DOHH2 (cell line): ENCODE measurements around the gene FBXO36.
"Not testable (repeated sequence)": the region's sequence is repeated elsewhere in the genome, so short reads cannot be mapped to it uniquely, and the experiment has no call there.

Experiments used
- H3F3A ChIP-seq: fragments of 200-600 bp; sonication (generic), shearing (Covaris generic); 2 replicates; pipeline ENCODE4 v1.6.0; 2016; ENCODE audit warnings: antibody characterized with exemption, mild to moderate bottlenecking; ENCODE audit not compliant: control insufficient read depth, insufficient read depth
- H3K27ac ChIP-seq: fragments of 200-600 bp; sonication (generic); 2 replicates; pipeline ENCODE4 v1.5.1; 2014; ENCODE audit warnings: low read depth, mild to moderate bottlenecking, low read length, moderate library complexity
- H3K27me3 ChIP-seq: fragments of 200-600 bp; sonication (generic); 2 replicates; pipeline ENCODE4 v1.6.1; 2014; ENCODE audit warnings: mild to moderate bottlenecking, low read length, mixed read lengths; ENCODE audit not compliant: control insufficient read depth
- H3K36me3 ChIP-seq: fragments of 200-600 bp; sonication (generic); 2 replicates; pipeline ENCODE4 v1.6.1; 2014; ENCODE audit warnings: mild to moderate bottlenecking, low read length, moderate library complexity, mixed read lengths; ENCODE audit not compliant: control insufficient read depth
- H3K4me1 ChIP-seq: fragments of 200-600 bp; sonication (generic); 2 replicates; pipeline ENCODE4 v1.6.1; 2014; ENCODE audit warnings: mild to moderate bottlenecking, low read length, mixed read lengths; ENCODE audit not compliant: control insufficient read depth
- H3K4me2 ChIP-seq: fragments of 200-600 bp; sonication (generic); 2 replicates; pipeline ENCODE4 v1.6.0; 2014; ENCODE audit warnings: mild to moderate bottlenecking, low read length, moderate library complexity
- H3K4me3 ChIP-seq: fragments of 200-600 bp; sonication (generic); 2 replicates; pipeline ENCODE4 v1.5.1; 2014; ENCODE audit warnings: mild to moderate bottlenecking, low read length, mixed read lengths
- H3K79me2 ChIP-seq: fragments of 200-600 bp; sonication (generic); 2 replicates; pipeline ENCODE4 v1.6.1; 2014; ENCODE audit warnings: mild to moderate bottlenecking, low read length, mixed read lengths; ENCODE audit not compliant: control insufficient read depth
- H3K9me2 ChIP-seq: fragments of 200-600 bp; sonication (generic); replicated peaks from 2 replicates; pipeline ENCODE4 v1.6.1; 2014; ENCODE audit warnings: mild to moderate bottlenecking, low read length, mixed read lengths; ENCODE audit not compliant: control insufficient read depth
- H3K9me3 ChIP-seq: fragments of 200-600 bp; sonication (generic); 2 replicates; pipeline ENCODE4 v1.6.1; 2014; ENCODE audit warnings: antibody characterized with exemption, low read length, mixed read lengths; ENCODE audit not compliant: control insufficient read depth, insufficient read depth
- H4K20me1 ChIP-seq: fragments of 200-600 bp; sonication (generic); 2 replicates; pipeline ENCODE4 v1.6.0; 2014; ENCODE audit warnings: low read depth, mild to moderate bottlenecking, antibody characterized with exemption, low read length, moderate library complexity; ENCODE audit not compliant: control insufficient read depth, insufficient read depth
- EZH2phosphoT487 ChIP-seq: fragments of 200-600 bp; sonication (generic); IDR thresholded peaks from 2 replicates; pipeline ENCODE4 v1.6.1; 2017; ENCODE audit warnings: borderline replicate concordance, mild to moderate bottlenecking, antibody characterized with exemption, low read length, moderate library complexity, mixed read lengths
- TF ChIP-seq, protein P1 (sequence below): fragments of 200-600 bp; sonication (generic); IDR thresholded peaks from one replicate; pipeline ENCODE4 v1.5.1; 2014; ENCODE audit warnings: antibody characterized with exemption, mild to moderate bottlenecking, low read depth, low read length; ENCODE audit not compliant: poor library complexity, severe bottlenecking

The FBXO36 gene

DNA sequence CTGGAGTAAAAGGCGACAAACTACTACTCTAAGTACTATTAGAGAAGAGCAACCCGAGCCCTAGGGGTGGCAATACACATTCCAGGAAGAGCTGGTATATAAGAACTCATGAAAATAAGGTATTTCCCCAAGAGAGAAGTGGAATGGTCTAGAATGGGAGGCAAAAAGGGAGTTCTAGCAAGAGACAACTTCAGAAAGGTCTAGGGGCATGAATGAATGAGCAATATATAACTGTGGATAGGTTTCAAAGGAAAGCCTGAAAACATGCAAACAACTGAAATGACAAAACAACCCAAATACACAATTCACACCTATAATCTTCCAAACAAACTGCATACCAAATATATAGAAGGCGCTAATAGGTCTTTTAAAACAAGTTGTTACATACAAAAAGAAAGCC is 22.7 kb upstream of the FBXO36 start:
- H3K9me3 ChIP-seq: no peaks in the 10 kb centered on the region
- no peaks in the 10 kb centered on the region for H3F3A ChIP-seq
- H3K4me1 ChIP-seq: 0 out of 2 replicates have a peak, but pooled peaks cover 3% of the 10 kb centered on the region
- H3K79me2 ChIP-seq: peaks cover 91% of the 10 kb centered on the region
- H3K27me3 ChIP-seq: no peaks in the 10 kb centered on the region
- H4K20me1 ChIP-seq: peaks cover 12% of the 10 kb centered on the region
- no peak for TF ChIP-seq EZH2phosphoT487
- TF ChIP-seq, protein P1, sequence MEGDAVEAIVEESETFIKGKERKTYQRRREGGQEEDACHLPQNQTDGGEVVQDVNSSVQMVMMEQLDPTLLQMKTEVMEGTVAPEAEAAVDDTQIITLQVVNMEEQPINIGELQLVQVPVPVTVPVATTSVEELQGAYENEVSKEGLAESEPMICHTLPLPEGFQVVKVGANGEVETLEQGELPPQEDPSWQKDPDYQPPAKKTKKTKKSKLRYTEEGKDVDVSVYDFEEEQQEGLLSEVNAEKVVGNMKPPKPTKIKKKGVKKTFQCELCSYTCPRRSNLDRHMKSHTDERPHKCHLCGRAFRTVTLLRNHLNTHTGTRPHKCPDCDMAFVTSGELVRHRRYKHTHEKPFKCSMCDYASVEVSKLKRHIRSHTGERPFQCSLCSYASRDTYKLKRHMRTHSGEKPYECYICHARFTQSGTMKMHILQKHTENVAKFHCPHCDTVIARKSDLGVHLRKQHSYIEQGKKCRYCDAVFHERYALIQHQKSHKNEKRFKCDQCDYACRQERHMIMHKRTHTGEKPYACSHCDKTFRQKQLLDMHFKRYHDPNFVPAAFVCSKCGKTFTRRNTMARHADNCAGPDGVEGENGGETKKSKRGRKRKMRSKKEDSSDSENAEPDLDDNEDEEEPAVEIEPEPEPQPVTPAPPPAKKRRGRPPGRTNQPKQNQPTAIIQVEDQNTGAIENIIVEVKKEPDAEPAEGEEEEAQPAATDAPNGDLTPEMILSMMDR: no peak
- H3K4me3 ChIP-seq: no peak overlapping the region
- no peak overlapping the region for H3K4me2 ChIP-seq
- H3K36me3 ChIP-seq: peaks cover 16% of the 10 kb centered on the region
- no peaks in the 10 kb centered on the region for H3K9me2 ChIP-seq
- no peak overlapping the region for H3K27ac ChIP-seq

DNA sequence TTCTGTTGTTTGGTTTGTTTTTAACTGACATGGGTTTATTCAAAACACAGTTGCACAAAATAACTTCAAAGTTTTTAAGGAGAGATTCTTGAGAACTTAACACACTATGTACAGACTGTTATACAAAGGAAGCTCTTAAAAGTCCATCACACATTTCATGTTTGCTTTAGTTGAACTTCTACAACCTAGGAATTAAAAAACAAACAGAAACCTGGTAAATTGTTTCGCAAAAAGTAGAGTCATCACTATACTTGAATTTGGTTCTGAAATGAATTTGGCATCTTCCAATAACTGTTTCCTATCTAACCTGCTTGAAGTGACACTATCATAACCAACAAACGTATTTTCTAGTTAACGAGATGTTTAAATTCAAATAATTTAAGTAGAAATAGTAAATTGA is 22.3 kb upstream of the FBXO36 start:
- Histone ChIP-seq H4K20me1 (peaks cover 12% of the 10 kb centered on the region), H3K79me2 (peaks cover 91% of the 10 kb centered on the region), H3K4me3 (no peak overlapping the region), H3K9me2 (no peaks in the 10 kb centered on the region), H3K4me1 (0 out of 2 replicates have a peak, but pooled peaks cover 3% of the 10 kb centered on the region), H3K4me2 (no peak overlapping the region), H3F3A (no peaks in the 10 kb centered on the region), H3K27ac (no peak overlapping the region), H3K27me3 (no peaks in the 10 kb centered on the region), H3K9me3 (no peaks in the 10 kb centered on the region), H3K36me3 (peaks cover 15% of the 10 kb centered on the region)
- TF ChIP-seq, protein P1: no peak
- no peak for TF ChIP-seq EZH2phosphoT487

DNA sequence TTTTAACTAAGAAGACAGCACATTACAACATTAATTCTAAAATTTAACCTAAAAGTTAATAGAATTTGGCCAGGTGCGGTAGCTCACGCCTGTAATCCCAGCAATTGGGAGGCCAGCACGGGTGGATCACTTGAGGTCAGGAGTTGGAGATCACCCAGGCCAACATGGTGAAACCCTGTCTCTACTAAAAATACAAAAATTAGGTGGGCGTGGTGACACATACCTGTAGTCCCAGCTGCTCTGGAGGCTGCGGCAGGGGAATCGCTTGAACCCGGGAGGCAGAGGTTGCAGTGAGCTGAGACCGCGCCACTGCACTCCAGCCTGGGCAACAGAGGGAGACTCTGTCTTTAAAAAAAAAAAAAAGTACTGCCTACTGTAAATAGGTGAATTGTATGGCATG is 21.8 kb upstream of the FBXO36 start:
- not testable (repeated sequence) for H3K9me2 ChIP-seq, H3K9me3 ChIP-seq, H3K27me3 ChIP-seq, H3K4me3 ChIP-seq, H3F3A ChIP-seq, H3K27ac ChIP-seq, H3K4me2 ChIP-seq, H3K4me1 ChIP-seq
- peaks cover 17% of the 10 kb centered on the region for H3K36me3 ChIP-seq
- H3K79me2 ChIP-seq: peaks cover 92% of the 10 kb centered on the region
- H4K20me1 ChIP-seq: peaks cover 12% of the 10 kb centered on the region

DNA sequence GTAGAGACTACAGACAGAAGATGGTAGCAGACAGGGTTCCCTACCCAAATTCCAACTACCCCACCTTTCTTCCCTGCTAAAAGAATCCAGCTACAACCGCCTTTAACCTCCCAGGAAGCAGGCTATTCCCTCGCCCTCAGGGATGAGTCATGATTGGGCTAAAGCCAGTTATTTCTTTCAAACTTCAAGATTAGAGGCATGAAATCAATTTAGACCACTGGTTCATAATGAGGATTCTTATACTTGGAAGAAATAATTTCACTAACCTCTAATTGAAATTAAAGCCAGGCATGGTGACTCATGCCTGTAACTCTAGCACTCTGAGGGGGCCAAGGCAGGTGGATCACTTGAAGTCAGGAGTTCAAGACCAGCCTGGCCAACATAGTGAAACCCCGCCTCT is 20.5 kb upstream of the FBXO36 start:
- Histone ChIP-seq H3F3A (no peaks in the 10 kb centered on the region), H3K9me2 (no peaks in the 10 kb centered on the region), H3K4me1 (0 out of 2 replicates have a peak, but pooled peaks cover 2% of the 10 kb centered on the region), H3K27me3 (no peaks in the 10 kb centered on the region), H3K79me2 (peaks cover 92% of the 10 kb centered on the region), H3K36me3 (peaks cover 20% of the 10 kb centered on the region), H3K27ac (no peak overlapping the region), H3K4me3 (no peak overlapping the region), H4K20me1 (peaks cover 12% of the 10 kb centered on the region), H3K4me2 (no peak overlapping the region), H3K9me3 (no peaks in the 10 kb centered on the region)
- TF ChIP-seq EZH2phosphoT487: no peak
- TF ChIP-seq, protein P1: no peak
